Thyroid gland (tissue), 4 donors: Measurements from ENCODE around the gene MYOZ3. TPM values are rescaled to one million over a fixed set of nuclear protein-coding genes. Genes with fewer than 3 reads are reported as not detected.

Source experiments
- DNase-seq, 2 donors: peaks; one replicate each; pipeline ENCODE4 v3.0.0-alpha.2; 2019
- H3K27ac ChIP-seq, 3 donors: fragments of 200-600 bp; sonication (generic); 1 replicate in 2 of 3; 2 replicates in 1 of 3; pipeline ENCODE4 v1.5.1; 2016 to 2019; ENCODE audit warnings: mild to moderate bottlenecking in 1 of 3, moderate library complexity in 1 of 3
- H3K27me3 ChIP-seq: fragments of 200-600 bp; sonication (generic); one replicate; pipeline ENCODE4 v1.5.1; 2019
- H3K36me3 ChIP-seq, 2 donors: fragments of 200-600 bp; sonication (generic); one replicate each; pipeline ENCODE4 v1.5.1; 2016 to 2019
- H3K4me1 ChIP-seq, 2 donors: fragments of 200-600 bp; sonication (generic); one replicate each; pipeline ENCODE4 v1.5.1; 2017 to 2019
- H3K4me3 ChIP-seq, 3 donors: fragments of 200-600 bp; sonication (generic); replicated peaks in 1 of 3; 1 replicate in 2 of 3; 2 replicates in 1 of 3; pipeline ENCODE4 v1.5.1; 2016; ENCODE audit warnings: mild to moderate bottlenecking in 1 of 3
- H3K9me3 ChIP-seq: fragments of 200-600 bp; sonication (generic); one replicate; pipeline ENCODE4 v1.5.1; 2017
- CTCF ChIP-seq, 6 experiments: fragments of 200-600 bp in 3 of 6; fragments of 450-650 bp in 3 of 6; sonication (generic) in 3 of 6; IDR thresholded peaks; one replicate each; pipeline ENCODE4 v1.5.1; 2016 to 2019; ENCODE audit warnings: antibody characterized with exemption in 6 of 6, mild to moderate bottlenecking in 2 of 6, inconsistent platforms in 1 of 6, moderate library complexity in 1 of 6
- POLR2A ChIP-seq, 2 donors: fragments of 450-650 bp; IDR thresholded peaks; one replicate each; pipeline ENCODE4 v1.6.1; 2017; ENCODE audit warnings: antibody characterized with exemption in 2 of 2, mild to moderate bottlenecking in 2 of 2, moderate library complexity in 1 of 2
- WGBS, 2 donors: methylation state at CpG; one replicate each; pipeline ENCODE4 v1.1.5; 2017; 5-methylcytosine and 5-hydroxymethylcytosine counted together
- intact Hi-C: fragments of 100-400 bp; cut with DNase I; formaldehyde crosslinking; loops from one replicate; pipeline ENCODE4 v1.15.1; 2023
- total RNA-seq, 4 donors: library from RNA; depleted of rRNA; stranded (reverse); fragments of >200 nt; gene quantifications; one replicate each; pipeline ENCODE4 v1.2.3, GENCODE V29; 2016

MYOZ3 gene
- total RNA-seq, 4 donors from 2014 or later, result 0.11 to 0.29 (median 0.13) TPM; not detected in 1

GRCh38 chr5:150651382-150651781 lies 9.7 kb upstream of the MYOZ3 start:
- no peak for DNase-seq
- peaks cover 5 to 14% of the 10 kb centered on the region in 2 donors for H3K36me3 ChIP-seq
- no peak overlapping the region for H3K4me3 ChIP-seq
- H3K9me3 ChIP-seq, result no peaks in the 10 kb centered on the region
- intact Hi-C loops, result loop anchor here (5.0 kb wide), 1 partner anchor 79 kb away; no protein-coding TSS in a partner anchor
- WGBS, 2 donors, result 69 to 84% methylated on average over 1 of the region's 1 CpG
- no peak overlapping the region for H3K27ac ChIP-seq
- TF ChIP-seq CTCF (IDR thresholded peaks at IDR 0.05) (no peak), POLR2A (IDR thresholded peaks at IDR 0.05) (no peak)
- H3K27me3 ChIP-seq, result no peaks in the 10 kb centered on the region
- peaks cover 10 to 26% of the 10 kb centered on the region in 2 donors for H3K4me1 ChIP-seq

GRCh38 chr5:150651924-150652671 lies 9.0 kb upstream of the MYOZ3 start:
- intact Hi-C loops, result loop anchor here (5.0 kb wide), 1 partner anchor 80 kb away; no protein-coding TSS in a partner anchor
- DNase-seq, result no peak
- H3K36me3 ChIP-seq, result peaks cover 5 to 14% of the 10 kb centered on the region in 2 donors
- H3K4me1 ChIP-seq, result peaks cover 10 to 31% of the 10 kb centered on the region in 2 donors
- no peaks in the 10 kb centered on the region for H3K27me3 ChIP-seq
- no peak for TF ChIP-seq POLR2A (IDR thresholded peaks at IDR 0.05)
- TF ChIP-seq CTCF (IDR thresholded peaks at IDR 0.05), result no peak
- no peaks in the 10 kb centered on the region for H3K9me3 ChIP-seq
- WGBS, 2 donors, result 73 to 77% methylated on average over 12 of the region's 13 CpGs
- peak overlapping the region in 1 of 3 donors; percentile 23 for H3K27ac ChIP-seq
- no peak overlapping the region for H3K4me3 ChIP-seq

DNA sequence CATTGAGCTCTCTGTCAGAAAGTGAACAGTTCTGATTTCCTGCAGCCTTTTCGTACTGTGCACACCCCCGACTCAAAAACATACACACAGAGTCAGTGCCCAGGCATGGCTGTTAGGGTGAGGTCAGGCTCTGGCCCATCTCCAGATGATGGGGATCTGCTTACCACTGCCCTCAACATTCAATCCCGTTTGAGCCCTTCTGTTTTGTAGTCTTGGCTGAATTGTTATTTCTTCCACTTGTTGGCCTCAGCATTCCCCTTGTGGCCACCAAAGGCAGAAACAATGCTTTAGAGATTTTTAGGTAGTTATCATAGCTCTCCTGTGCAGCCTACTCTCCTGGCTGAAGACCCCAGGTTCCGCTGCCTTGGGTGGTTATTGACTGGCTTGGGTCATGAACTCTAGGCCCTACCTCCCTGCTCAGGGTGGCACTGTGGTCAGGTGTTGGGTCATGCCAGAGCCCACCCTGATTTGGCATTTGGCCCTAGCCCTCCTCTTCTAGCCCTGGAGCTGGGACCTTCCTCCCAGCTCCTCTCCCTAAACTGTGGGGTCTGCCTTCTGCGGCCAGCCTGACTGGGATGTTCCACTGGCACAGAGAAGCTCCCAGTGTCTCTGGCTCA lies 7.8 kb upstream of the MYOZ3 start:
- H3K4me3 ChIP-seq, result no peak overlapping the region
- no peak overlapping the region for H3K27ac ChIP-seq
- DNase-seq, result no peak
- H3K4me1 ChIP-seq, result peaks cover 3 to 22% of the 10 kb centered on the region in 2 donors
- peaks cover 5 to 14% of the 10 kb centered on the region in 2 donors for H3K36me3 ChIP-seq
- no peak for TF ChIP-seq POLR2A (IDR thresholded peaks at IDR 0.05)
- no peak for TF ChIP-seq CTCF (IDR thresholded peaks at IDR 0.05)
- no peaks in the 10 kb centered on the region for H3K27me3 ChIP-seq
- intact Hi-C loops, result loop anchor here (5.0 kb wide), 1 partner anchor 81 kb away; no protein-coding TSS in a partner anchor
- H3K9me3 ChIP-seq, result no peaks in the 10 kb centered on the region
- 83 to 84% methylated on average over 5 of the region's 5 CpGs for WGBS, 2 donors

DNA sequence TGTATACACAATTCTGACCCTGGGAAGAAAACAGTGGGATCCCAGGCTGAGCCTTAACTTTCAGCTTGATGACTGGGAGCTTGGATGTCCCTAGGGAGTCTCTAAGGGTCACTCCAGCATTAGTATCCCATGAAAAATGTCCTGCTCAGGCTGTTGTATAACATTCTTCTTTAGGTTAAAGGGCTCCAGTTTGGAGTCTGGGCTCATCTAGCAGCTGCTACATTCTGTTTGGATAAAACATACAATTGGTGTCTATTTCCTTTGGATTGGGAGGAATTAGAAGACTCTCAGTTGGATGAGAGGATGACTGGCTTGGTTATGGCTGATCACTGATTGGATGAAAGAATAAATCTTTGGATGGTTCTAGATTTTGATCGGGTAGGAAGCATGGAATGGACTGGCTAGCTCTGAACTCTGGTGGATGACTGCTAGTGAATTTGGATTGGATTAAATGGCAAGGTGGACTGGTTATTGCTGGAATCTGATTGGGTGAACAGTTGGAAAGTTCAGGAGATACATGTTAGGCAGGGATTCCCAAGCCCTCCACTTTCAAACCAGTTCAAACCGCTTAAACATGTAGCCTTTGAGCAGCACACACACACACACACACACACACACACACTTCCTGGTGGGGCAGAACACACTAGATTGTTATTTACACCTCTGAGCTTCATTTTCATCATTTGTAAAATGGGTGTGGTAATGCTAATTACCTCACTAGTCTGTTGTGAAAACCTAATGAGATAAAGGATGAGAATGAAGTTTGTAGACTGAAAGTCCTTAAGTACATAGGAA lies 7.1 kb upstream of the MYOZ3 start:
- Histone ChIP-seq H3K36me3 (peaks cover 5 to 7% of the 10 kb centered on the region in 2 donors), H3K27ac (no peak overlapping the region), H3K9me3 (no peaks in the 10 kb centered on the region), H3K27me3 (no peaks in the 10 kb centered on the region), H3K4me3 (no peak overlapping the region), H3K4me1 (peaks cover 3 to 21% of the 10 kb centered on the region in 2 donors)
- DNase-seq, result no peak
- WGBS, 2 donors, result 69 to 74% methylated on average over 2 of the region's 2 CpGs
- TF ChIP-seq POLR2A (IDR thresholded peaks at IDR 0.05) (no peak), CTCF (IDR thresholded peaks at IDR 0.05) (no peak)
- intact Hi-C loops, result loop anchor here (5.0 kb wide), 1 partner anchor 82 kb away; no protein-coding TSS in a partner anchor
